Kidney capillary endothelial cell (primary cell): ENCODE measurements around the gene ZNF827.

ENCODE experiments used
- DNase-seq: peaks from one replicate; pipeline ENCODE4 v3.0.0-alpha.2; 2018; ENCODE audit warnings: low spot score

Gene ZNF827

GRCh38 chr4:145797278-145797677 is 141.3 kb downstream of the ZNF827 start:
- DNase-seq: no peak

GRCh38 chr4:145796346-145796745 is 142.3 kb downstream of the ZNF827 start:
- DNase-seq: no peak

GRCh38 chr4:145795521-145795920 is 143.1 kb downstream of the ZNF827 start:
- no peak for DNase-seq

- DNase-seq: no peak
Observed at GRCh38 chr4:145792429-145792828, 146.2 kb downstream of the ZNF827 start.

GRCh38 chr4:145791988-145792387 is 146.6 kb downstream of the ZNF827 start:
- no peak for DNase-seq

- DNase-seq: no peak
Observed at GRCh38 chr4:145788755-145789154, 149.9 kb downstream of the ZNF827 start.

GRCh38 chr4:145786830-145787229 is 151.8 kb downstream of the ZNF827 start:
- no peak for DNase-seq

- DNase-seq: no peak
Observed at GRCh38 chr4:145786261-145786660, 152.4 kb downstream of the ZNF827 start.

- DNase-seq: no peak
Observed at GRCh38 chr4:145785391-145786008, 153.1 kb downstream of the ZNF827 start.

GRCh38 chr4:145784036-145784435 is 154.6 kb downstream of the ZNF827 start:
- no peak for DNase-seq

GRCh38 chr4:145782756-145783155 is 155.9 kb downstream of the ZNF827 start:
- DNase-seq: no peak

- no peak for DNase-seq
Observed at GRCh38 chr4:145781351-145781750, 157.3 kb downstream of the ZNF827 start.

- peak; percentile 83 for DNase-seq
Observed at GRCh38 chr4:145779319-145779801, 159.3 kb downstream of the ZNF827 start.

GRCh38 chr4:145776208-145776607 is 162.4 kb downstream of the ZNF827 start:
- no peak for DNase-seq

GRCh38 chr4:145775406-145775805 is 163.2 kb downstream of the ZNF827 start:
- DNase-seq: no peak

- no peak for DNase-seq
Observed at GRCh38 chr4:145774473-145774872, 164.2 kb downstream of the ZNF827 start.

GRCh38 chr4:145773581-145774234 is 164.9 kb downstream of the ZNF827 start:
- no peak for DNase-seq

- DNase-seq: no peak
Observed at GRCh38 chr4:145772347-145772746, 166.3 kb downstream of the ZNF827 start.

- no peak for DNase-seq
Observed at GRCh38 chr4:145770124-145770523, 168.5 kb downstream of the ZNF827 start.

- DNase-seq: no peak
Observed at GRCh38 chr4:145769450-145770037, 169.1 kb downstream of the ZNF827 start.

GRCh38 chr4:145766273-145766672 is 172.3 kb downstream of the ZNF827 start:
- no peak for DNase-seq

GRCh38 chr4:145763399-145763798 is 175.2 kb downstream of the ZNF827 start:
- no peak for DNase-seq

- DNase-seq: no peak
Observed at GRCh38 chr4:145762719-145763118, 175.9 kb downstream of the ZNF827 start.
